Heart left ventricle (tissue), 16 donors: ENCODE measurements around the gene LGR6. TPM values are rescaled to one million over a fixed set of nuclear protein-coding genes. Genes with fewer than 3 reads are reported as not detected.

ENCODE experiments used
- ATAC-seq, 4 donors: fragments of 200-7000 bp; cut with Tn5 transposase; one replicate each; pipeline ENCODE4 v1.9.1; 2020 to 2022; ENCODE audit warnings: moderate library complexity in 4 of 4, mild to moderate bottlenecking in 3 of 4, moderate number of reproducible peaks in 1 of 4
- DNase-seq, 5 donors: peaks; one replicate each; pipeline ENCODE4 v3.0.0-alpha.2; 2020
- H3K27ac ChIP-seq, 12 donors: fragments of 200-600 bp; sonication (generic) in 4 of 12; one replicate each; pipeline versions ENCODE4 v1.5.0 to v1.8.0; 2016 to 2022; ENCODE audit warnings: mild to moderate bottlenecking in 2 of 12
- H3K27me3 ChIP-seq, 9 donors: fragments of 200-600 bp; sonication (generic) in 2 of 9; one replicate each; pipeline versions ENCODE4 v1.5.1 to v1.8.0; 2016 to 2022; ENCODE audit warnings: mild to moderate bottlenecking in 3 of 9
- H3K36me3 ChIP-seq, 9 donors: fragments of 200-600 bp; sonication (generic) in 2 of 9; one replicate each; pipeline versions ENCODE4 v1.5.0 to v1.8.0; 2018 to 2022; ENCODE audit warnings: mild to moderate bottlenecking in 2 of 9
- H3K4me1 ChIP-seq, 12 donors: fragments of 200-600 bp; sonication (generic) in 4 of 12; one replicate each; pipeline versions ENCODE4 v1.5.0 to v1.8.0; 2016 to 2022; ENCODE audit warnings: mild to moderate bottlenecking in 3 of 12
- H3K4me3 ChIP-seq, 12 donors: fragments of 200-600 bp; sonication (generic) in 4 of 12; one replicate each; pipeline versions ENCODE4 v1.5.0 to v1.8.0; 2017 to 2022; ENCODE audit warnings: mild to moderate bottlenecking in 9 of 12, moderate library complexity in 4 of 12
- H3K9me3 ChIP-seq, 12 donors: fragments of 200-600 bp; sonication (generic) in 4 of 12; one replicate each; pipeline versions ENCODE4 v1.5.0 to v1.8.0; 2016 to 2022; ENCODE audit warnings: mild to moderate bottlenecking in 1 of 12
- POLR2A ChIP-seq, 2 donors: fragments of 450-650 bp; IDR thresholded peaks; one replicate each; pipeline ENCODE4 v1.6.1; 2017; ENCODE audit warnings: antibody characterized with exemption in 2 of 2, mild to moderate bottlenecking in 2 of 2, moderate library complexity in 2 of 2
- WGBS, 4 donors: extraction: QIAGEN DNeasy Blood & Tissue Kit in 2 of 4; methylation state at CpG; one replicate each; pipeline versions ENCODE4 v1.1.5 to v1.1.7; 2013 to 2018; 5-methylcytosine and 5-hydroxymethylcytosine counted together
- intact Hi-C, 10 donors: fragments of 100-400 bp; cut with DNase I; formaldehyde crosslinking; loops; one replicate each; pipeline versions ENCODE4 v1.11.1 to v1.14.2; 2022
- polyA plus RNA-seq, 2 donors: library from polyadenylated mRNA; stranded (reverse); fragments of 200-250 nt; gene quantifications; one replicate each; pipeline ENCODE4 v1.2.3, GENCODE V29; 2013
- total RNA-seq, 9 donors: library from RNA; depleted of rRNA in 2 of 9; stranded (reverse); fragments of >200 nt in 2 of 9; fragmentation: NEBNext Ultra II Directional in 3 of 9; extraction: Animal tissue kit (Norgen Biotek cat#: 25700) in 3 of 9; gene quantifications; one replicate each; pipeline versions ENCODE4 v1.1.0 to v1.2.4, GENCODE V29; 2016 to 2023
- TF ChIP-seq, protein P1 (sequence below), 12 donors: fragments of 200-600 bp; sonication (generic) in 4 of 12; IDR thresholded peaks; one replicate each; pipeline versions ENCODE4 v1.5.0 to v1.8.0; 2018 to 2022; ENCODE audit warnings: antibody characterized with exemption in 12 of 12, mild to moderate bottlenecking in 5 of 12
- donor health status: ischemic (EF 13 %, LVEDD 7.1; RV severe dilation, severe dysfunction).
- donor health status: healthy with polysubstance abuse.
- donor health status: DM: no; HTN: yes; CAD: no.
- donor health status: DM: no; HTN: no; CAD: no.
- donor health status: ischemic (EF 25% LVEDD 6.9; RV normal size, moderate dysfunction).
- donor health status: ischemic (EF 25% LVEDD 5.7; RV mildly dilated, moderate dysfunction).
- donor health status: healthy.
- donor health status: DM: yes; HTN: yes; CAD: no.
- donor health status: ischemic (EF 35%, LVEDD 5.7; RV mildly dilated, moderate dysfunction).
- donor health status: nonischemic (EF 11% LVEDD 7.7; RV severe dilation, severe dysfunction).
- donor health status: DM: yes; HTN: yes; CAD: no.
- donor health status: PGD.
- donor health status: ischemic (EF 29% LVEDD 5.4; RV normal size, mild dysfunction).
- donor health status: nonischemic (EF 23%, LVEDD 6.1; RV moderate dilation, normal function).

LGR6 gene
- total and polyA plus RNA-seq, 11 donors, result 0.29 to 3.5 (median 1.7) TPM

DNA sequence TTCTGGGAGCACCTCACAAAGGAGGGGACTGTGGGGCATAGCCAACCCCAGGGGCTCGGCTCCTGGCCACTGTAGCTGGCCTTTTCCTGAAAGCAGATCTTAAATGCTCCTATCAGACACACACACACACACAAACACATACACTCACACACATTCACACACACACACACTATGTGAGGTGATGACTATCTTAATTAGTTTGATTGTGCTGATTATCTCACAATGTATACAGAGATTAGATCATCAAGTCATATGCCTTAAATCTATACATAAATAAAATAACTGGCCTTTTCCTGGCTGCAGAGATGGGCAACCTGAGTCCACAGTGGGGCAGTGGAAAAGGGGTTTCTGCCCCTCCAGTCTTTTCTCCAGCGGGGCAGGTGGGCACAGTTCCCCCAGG lies 27.1 kb downstream of the LGR6 start:
- peaks cover 0 to 24% (median 0%) of the 10 kb centered on the region in 12 donors for H3K4me1 ChIP-seq
- DNase-seq (no peak), ATAC-seq (no peak)
- H3K27ac ChIP-seq, result no peak overlapping the region
- H3K36me3 ChIP-seq, result no peaks in the 10 kb centered on the region
- H3K9me3 ChIP-seq, result no peaks in the 10 kb centered on the region
- WGBS, 4 donors, result 70 to 91% (median 82%) methylated on average over 2 of the region's 2 CpGs
- TF ChIP-seq, protein P1, sequence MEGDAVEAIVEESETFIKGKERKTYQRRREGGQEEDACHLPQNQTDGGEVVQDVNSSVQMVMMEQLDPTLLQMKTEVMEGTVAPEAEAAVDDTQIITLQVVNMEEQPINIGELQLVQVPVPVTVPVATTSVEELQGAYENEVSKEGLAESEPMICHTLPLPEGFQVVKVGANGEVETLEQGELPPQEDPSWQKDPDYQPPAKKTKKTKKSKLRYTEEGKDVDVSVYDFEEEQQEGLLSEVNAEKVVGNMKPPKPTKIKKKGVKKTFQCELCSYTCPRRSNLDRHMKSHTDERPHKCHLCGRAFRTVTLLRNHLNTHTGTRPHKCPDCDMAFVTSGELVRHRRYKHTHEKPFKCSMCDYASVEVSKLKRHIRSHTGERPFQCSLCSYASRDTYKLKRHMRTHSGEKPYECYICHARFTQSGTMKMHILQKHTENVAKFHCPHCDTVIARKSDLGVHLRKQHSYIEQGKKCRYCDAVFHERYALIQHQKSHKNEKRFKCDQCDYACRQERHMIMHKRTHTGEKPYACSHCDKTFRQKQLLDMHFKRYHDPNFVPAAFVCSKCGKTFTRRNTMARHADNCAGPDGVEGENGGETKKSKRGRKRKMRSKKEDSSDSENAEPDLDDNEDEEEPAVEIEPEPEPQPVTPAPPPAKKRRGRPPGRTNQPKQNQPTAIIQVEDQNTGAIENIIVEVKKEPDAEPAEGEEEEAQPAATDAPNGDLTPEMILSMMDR (IDR thresholded peaks at IDR 0.05), result no peak
- TF ChIP-seq POLR2A (IDR thresholded peaks at IDR 0.05), result no peak
- H3K4me3 ChIP-seq, result no peak overlapping the region
- intact Hi-C loops, result no loop called here
- H3K27me3 ChIP-seq, result peaks cover 0 to 27% (median 3%) of the 10 kb centered on the region in 9 donors

DNA sequence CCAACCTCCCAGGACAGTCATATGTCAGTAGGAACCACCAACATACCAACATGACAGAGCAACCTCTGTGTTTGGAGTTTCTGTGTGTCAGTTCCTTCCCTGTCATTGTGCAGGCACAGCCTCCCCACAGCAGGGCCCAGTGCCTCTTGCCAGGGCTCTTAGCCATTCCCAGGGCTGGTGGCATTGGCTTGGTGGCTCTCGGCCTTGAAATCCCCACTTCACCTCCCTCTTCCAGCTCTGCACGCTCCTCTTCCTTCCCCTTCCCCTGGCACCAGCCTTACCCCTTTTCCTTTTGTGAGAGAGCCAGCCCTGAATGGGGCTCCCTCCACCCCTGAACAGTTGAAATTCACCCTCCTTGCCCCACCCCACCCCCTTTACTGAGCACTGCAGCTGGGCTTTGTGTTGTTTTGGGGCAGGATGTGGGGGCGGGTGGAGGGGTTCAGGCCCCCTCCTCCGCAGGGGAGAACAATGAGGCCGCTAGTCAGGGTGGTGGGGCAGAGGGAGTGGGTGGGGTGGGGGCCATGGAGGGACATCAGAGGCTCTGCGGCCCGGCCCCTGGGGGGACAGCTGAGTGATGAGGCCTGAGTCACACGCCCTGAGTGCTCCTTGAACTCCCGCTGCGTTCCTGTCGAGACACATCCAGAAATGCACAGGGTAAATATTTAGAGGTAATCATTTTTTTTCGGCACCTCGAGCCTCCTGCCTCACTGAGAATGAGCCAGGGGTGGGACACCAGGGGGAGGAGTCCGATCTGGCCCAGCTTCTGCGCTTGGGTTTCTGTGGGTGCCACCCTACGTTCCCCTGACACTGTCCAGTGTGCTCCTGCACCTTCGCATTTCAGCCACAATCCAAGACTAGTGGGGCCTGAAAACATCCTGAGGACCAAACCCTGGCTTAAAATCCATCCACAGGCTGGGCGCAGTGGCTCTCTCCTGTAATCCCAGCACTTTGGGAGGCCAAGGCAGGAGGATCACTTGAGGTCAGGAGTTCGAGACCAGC lies 28.6 kb downstream of the LGR6 start:
- H3K27me3 ChIP-seq, result peaks cover 0 to 14% (median 3%) of the 10 kb centered on the region in 9 donors
- H3K4me3 ChIP-seq, result no peak overlapping the region
- 44 to 67% (median 64%) methylated on average over 12 to 19 of the region's 19 CpGs for WGBS, 4 donors
- DNase-seq, result no peak
- H3K27ac ChIP-seq, result no peak overlapping the region
- no peaks in the 10 kb centered on the region for H3K36me3 ChIP-seq
- intact Hi-C loops, result no loop called here
- no peak for TF ChIP-seq POLR2A (IDR thresholded peaks at IDR 0.05)
- TF ChIP-seq, protein P1 (IDR thresholded peaks at IDR 0.05), result no peak
- H3K4me1 ChIP-seq, result peaks cover 0 to 24% (median 0%) of the 10 kb centered on the region in 12 donors
- ATAC-seq, result peak in 2 of 4 donors; percentile 29 to 41
- no peaks in the 10 kb centered on the region for H3K9me3 ChIP-seq

DNA sequence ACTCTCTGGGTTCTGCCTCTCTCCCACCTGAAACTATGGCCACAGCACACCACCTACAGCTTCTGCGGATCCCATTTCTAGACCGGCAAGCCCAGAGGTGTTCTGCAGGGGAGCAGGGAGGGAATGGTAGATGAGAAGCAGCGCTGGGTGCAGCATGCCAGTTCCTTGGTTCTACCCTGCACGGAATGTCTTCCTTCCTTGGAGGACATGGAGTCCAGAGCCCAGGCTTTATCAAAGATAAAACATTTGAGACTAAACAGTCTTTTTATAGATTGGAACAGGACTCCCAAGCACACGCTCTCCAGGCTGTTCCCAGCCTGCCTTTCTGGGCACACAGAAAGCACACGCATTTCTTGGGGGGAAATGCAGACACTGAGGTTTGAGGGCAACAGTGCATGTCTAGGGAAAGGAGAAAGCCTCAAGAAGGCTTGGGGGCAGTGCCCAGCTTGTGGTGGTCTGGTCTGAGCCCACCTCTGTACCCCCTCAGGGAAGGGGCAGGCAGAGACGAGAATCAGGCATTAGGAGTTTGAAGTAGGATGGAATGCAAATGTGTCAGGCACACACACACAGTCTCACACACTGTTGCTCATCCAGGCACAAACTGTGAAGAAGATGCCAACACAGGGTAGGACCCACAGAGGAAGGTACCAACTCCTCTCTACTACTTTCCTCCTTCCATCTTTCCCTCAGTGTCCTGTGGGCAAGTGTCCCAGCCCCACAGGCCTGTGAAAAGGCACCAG lies 29.7 kb downstream of the LGR6 start:
- intact Hi-C loops, result no loop called here
- TF ChIP-seq, protein P1 (IDR thresholded peaks at IDR 0.05), result no peak
- TF ChIP-seq POLR2A (IDR thresholded peaks at IDR 0.05), result no peak
- Histone ChIP-seq H3K4me3 (no peak overlapping the region), H3K27me3 (peaks cover 0 to 12% (median 3%) of the 10 kb centered on the region in 9 donors), H3K36me3 (no peaks in the 10 kb centered on the region), H3K9me3 (no peaks in the 10 kb centered on the region), H3K27ac (no peak overlapping the region), H3K4me1 (peaks cover 0 to 24% (median 0%) of the 10 kb centered on the region in 12 donors)
- DNase-seq, result no peak
- ATAC-seq, result peak; percentile 43 to 68 (median 58)
- WGBS, 4 donors, result 47 to 59% (median 50%) methylated on average over 7 of the region's 7 CpGs

DNA sequence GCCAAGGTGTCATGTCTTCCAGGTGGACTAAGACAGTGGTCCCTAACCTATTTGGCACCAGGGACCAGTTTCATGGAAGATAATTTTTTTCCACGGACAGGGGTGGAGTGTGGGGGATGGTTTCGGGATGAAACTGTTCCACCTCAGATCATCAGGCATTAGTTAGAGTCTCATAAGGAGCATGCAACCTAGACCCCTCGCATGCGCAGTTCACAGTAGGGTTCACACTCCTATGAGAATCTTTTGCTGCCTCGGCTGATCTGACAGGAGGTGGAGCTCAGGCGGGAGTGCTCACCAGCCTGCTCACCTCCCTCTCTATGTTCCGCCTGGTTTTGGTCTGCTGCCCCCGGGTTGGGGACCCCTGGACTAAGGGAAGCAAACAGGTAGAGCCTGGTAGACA lies 30.9 kb downstream of the LGR6 start:
- no peak overlapping the region for H3K4me3 ChIP-seq
- DNase-seq, result no peak
- H3K4me1 ChIP-seq, result peaks cover 0 to 24% (median 0%) of the 10 kb centered on the region in 12 donors
- no peaks in the 10 kb centered on the region for H3K9me3 ChIP-seq
- no peak for ATAC-seq
- H3K27ac ChIP-seq, result no peak overlapping the region
- H3K27me3 ChIP-seq, result peaks cover 0 to 12% (median 0%) of the 10 kb centered on the region in 9 donors
- WGBS, 4 donors, result 84 to 90% (median 86%) methylated on average over 5 to 8 of the region's 8 CpGs
- intact Hi-C loops, result no loop called here
- H3K36me3 ChIP-seq, result no peaks in the 10 kb centered on the region
- TF ChIP-seq, protein P1 (IDR thresholded peaks at IDR 0.05), result no peak
- TF ChIP-seq POLR2A (IDR thresholded peaks at IDR 0.05), result no peak
